Measurements from ENCODE around the gene FAM3B. TPM values are rescaled to one million over a fixed set of nuclear protein-coding genes. Genes with fewer than 3 reads are reported as not detected.

FAM3B gene
- total RNA-seq, 1 experiment from 2014 or later, result not detected

DNA sequence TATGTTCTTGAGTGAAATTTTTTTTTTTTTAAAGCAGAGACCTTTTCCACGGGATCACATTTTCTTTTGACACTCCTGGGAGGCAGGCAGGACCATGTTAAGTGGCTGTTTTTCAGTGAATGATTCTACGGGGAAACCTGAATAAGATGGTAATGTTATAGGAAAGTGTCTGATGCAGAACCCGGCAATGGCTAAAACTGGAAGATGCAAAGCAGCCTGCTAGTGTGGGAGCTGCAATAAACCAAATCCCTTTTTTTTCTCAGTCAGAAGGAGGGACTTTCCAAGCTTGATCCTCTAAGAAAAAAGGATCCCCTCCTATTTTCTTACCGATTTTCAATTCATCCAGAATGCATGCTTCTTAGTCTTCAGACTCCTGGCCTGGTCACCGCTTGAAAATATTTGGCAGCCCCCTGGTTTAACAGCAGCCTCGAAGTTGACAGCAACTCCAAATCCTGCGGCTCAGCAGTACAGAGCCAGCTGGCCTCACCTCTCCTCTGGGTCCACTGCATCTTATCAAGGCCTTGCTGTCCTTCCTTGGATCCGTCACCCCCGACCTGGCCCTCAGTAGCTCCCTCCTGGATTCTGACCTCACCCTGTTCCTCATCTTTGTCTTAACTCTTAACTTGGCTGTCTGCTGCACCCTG, 50.8 kb downstream of the FAM3B start:
- DNase-seq (ENCODE audit: extremely low read depth, low read depth), result no peak

DNA sequence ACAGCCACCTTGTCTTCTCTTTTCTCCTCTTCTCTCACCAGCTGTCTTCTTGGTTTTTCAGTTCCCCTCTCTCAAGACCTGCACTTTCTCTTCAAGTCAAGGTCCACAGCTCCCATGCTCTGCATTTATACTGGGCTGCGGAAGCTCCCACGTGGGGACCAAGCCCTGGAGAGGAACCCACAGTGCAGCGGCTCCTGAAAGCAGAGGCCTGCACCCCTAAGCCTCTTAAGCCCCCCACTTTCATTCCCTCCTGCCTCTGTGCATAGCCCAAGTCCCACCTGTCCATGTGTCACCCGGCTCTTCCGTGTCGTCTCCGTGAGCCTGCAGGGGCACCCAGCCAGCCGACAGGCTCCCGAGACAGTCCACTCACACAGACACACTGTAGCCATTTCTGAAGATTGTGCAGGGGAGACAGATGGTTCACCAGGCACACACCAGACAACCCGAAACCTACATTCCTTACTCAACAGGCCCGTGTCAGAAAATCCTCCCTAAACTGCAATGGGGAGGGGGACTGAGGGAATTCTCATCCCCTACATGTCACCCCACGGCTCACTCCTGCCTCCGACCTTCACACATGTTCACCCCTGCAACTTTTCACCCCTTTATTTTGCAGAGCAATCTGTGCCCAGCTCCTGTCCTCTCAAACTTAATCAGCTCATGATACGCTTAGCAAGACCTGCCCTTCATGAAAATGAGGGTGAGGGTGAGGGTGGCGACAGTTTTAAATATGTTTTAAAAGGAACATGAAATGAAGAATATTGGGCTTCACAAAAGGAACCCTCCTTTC, 51.5 kb downstream of the FAM3B start:
- no peak for DNase-seq (ENCODE audit: extremely low read depth, low read depth)

DNA sequence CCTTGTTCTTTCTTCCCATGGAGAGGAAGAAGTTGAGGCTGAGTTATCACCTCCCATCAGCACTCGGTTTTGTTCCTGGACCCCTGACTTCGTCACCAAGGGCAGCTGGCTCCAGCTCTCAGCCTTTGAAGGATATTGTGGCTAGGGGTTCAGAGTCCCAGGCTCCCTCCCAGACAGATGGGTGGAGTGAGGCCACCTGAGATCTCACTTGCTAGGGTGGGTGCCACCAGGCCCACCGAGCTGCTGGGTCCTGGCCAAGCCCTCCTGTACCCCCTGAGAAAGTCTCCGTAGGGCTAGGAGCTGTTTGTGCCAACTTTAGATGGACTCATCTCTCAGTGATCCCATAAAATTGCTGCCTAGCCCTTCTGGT, 52.1 kb downstream of the FAM3B start:
- DNase-seq (ENCODE audit: extremely low read depth, low read depth), result no peak

DNA sequence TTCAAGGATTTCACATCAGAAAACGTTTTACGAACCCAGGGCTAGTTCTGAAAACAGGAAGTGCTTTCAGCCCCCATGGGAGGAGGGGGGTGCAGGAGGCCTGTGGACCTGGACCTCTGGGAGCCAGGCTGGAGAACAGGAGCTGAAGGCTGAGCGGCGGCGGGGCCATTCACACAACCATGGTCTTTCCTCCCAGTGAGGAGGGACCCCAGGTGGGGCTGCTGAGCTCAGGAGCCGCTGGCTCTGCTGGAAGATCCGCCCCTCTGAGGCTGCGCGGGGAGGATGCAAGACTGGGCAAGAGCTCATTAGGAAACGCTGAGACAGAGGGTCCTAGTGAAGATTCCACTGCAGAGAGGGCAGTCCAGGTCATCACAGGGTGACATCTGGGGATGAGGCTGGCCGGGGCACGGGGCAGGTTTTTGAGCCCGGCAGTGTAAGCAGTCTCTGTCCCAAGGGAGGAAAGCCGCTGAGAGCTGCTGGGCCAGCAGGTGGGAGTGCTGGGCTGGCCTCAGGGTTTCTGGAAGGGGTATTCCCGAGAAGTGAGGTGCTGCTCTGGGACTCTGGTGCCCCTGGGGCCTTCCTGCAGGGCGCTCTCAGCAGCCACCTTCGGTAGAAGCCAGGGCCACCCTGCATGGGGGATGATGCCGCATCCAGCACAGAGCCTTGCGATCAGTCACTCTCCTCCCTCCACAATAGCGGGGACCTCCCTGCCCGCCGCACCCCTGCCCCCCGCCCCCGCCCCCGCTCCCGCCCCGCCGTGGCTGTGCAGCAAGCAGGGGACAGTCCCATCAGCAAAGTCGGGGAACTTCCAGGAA, 52.7 kb downstream of the FAM3B start:
- no peak for DNase-seq (ENCODE audit: extremely low read depth, low read depth)

DNA sequence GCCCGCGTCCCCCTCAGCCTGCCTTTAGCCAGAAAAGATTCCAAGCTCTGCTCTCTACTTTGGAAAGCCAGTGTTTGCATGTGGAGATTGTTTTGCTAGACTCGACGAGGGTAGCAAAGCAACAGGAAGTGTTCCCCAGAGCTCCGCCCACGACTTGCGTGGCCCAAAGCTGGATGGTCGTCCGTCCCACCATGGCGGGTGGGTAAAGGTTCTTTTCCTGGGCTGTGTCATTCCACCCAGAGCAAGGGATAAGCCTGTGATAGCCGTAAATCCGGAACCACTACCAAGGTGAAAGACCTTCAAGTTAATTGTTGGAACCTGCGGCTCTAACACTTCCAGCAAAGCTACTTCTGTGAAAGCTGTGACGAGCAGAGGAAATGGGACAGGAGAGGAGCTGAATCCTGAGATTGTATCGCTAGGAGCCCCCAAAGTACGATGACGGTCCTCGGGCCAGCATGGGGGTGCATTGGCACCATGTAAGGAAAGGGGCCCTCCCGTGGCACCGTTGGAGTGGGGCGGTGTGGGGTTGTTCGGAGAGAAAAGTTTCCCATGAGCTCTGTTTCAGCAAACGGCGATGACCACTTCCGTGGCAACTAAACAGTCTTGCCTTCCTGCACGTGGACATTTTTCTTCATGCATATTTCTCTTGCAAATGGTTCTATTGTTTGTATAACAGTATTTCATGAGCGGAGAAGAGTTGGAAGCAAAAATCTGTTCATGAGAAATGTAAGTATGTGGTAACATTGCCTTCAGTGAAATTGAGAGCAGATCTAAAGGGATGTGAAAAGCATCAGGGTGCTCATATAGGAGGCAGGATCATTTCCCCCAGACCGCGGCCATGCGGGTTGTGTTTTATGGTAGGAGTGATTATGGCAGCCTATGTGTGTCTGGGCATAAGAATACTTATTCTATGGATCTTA, 53.6 kb downstream of the FAM3B start:
- no peak for DNase-seq (ENCODE audit: extremely low read depth, low read depth)

DNA sequence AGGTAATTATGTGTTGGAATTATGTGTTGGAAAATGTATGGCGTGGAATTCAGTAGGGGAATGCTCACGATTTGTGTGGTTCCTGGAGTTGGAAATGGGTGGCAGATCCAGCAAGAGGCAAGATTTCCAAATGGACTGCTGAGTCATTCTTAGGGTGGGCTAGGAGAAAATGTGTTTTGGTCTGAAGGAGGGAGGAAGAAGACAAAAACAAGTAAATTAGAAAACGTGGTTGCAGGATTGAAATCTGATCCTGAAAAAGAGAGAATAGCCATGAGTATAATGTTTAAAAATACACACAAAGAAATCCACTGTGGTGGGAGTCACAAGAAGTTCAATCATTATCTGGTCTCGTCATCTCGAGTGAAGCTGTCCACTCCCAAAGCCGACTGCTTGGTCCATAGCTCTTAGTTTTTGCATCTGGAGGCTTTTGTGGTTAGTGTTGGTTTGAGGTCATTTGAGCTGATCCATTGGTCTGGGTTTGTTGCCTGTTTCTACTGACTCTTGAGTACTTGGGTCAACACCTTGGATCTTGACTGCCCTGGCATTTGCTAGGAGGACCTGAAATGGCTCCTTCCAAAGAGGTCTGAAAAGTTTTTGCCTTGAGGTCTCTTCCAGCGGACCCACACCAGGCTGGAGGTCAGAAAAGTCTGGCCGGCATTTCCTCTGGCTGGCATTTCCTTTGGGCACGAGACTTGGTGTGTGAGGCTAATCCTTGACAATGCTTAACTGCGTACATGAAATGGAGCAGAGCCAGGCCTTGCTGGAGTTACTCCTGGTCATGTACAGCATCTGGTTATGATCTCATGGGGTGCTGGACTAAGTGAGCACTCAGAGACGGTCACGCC, 54.5 kb downstream of the FAM3B start:
- no peak for DNase-seq (ENCODE audit: extremely low read depth, low read depth)

DNA sequence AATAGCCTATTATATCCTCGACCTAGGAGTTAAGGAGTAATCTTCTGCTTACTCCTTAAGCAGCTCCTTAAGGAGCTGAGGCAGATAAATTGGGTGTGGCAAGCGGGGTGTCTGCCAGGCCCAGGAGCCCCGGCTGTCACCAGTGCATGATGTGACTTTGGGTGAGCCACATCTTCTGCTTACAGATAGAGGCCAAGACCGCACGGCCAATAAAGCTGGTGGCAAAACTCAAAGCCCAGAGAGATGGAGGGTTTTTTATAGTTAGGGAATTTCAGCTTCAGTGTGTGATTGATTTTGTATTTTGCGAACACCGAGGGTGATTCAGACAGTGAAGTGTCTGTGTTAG, 55.1 kb downstream of the FAM3B start:
- no peak for DNase-seq (ENCODE audit: extremely low read depth, low read depth)

DNA sequence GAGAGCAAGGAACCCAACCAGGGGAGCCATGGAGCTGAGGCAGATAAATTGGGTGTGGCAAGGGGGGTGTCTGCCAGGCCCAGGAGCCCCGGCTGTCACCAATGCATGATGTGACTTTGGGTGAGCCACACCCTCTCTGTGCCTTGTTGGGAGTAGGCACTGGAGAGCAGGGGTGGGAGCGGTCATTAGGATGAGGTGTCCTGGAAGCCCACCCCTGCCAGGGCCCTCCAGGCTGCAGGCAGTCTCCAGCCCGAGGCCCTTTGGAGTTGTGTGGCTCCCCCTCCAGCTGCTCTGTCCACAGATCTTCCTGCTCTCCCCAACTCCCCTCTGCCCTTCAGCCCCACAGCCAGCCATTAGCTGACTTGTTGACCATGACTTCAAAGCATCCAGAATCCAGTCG, 56.7 kb downstream of the FAM3B start:
- DNase-seq (ENCODE audit: extremely low read depth, low read depth), result no peak

DNA sequence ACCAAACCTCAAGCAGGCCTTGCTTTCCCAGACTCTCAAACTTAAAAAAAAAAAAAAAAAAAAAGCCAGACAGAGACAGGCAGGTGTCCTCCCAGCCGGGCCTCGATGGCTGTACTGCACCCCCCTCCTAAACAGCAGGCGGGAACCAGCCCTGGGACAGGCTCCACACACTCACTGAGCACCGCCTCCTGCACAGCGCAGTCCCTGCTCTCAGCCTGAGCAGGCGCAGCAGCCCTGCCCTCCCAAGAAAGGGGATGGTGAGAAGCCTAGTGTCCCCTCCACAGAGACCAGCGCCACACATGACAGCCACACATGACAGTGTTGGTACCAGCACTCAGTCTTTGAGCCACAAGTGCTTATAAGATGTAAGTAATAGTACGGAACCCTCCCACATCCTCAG, 57.2 kb downstream of the FAM3B start:
- no peak for DNase-seq (ENCODE audit: extremely low read depth, low read depth)

DNA sequence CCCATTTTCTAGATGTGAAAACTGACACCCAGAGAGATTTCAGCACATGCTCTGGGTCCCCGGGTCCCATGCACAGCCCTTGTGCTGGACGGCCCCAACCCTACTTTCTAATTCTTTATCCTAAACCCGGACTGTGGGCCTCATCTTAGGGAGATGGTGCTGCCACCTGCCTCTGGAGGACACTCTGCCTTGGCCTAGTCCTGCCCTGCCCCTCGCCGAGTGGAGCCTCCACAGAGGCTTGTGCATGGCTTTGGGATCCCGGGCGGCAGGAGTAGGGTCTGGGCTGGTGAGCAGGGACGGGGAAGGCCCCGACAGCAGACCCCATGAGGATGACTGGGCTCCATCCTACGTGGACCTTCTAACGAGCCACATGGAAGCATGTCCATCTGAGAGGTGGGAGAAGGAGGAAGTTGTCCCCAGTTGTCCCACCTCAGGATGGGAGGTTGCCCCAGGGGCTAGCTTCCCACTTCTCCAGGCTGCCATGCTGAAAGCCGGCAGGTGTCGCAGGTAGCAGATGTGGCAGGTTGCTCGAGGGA, 57.6 kb downstream of the FAM3B start:
- no peak for DNase-seq (ENCODE audit: extremely low read depth, low read depth)

DNA sequence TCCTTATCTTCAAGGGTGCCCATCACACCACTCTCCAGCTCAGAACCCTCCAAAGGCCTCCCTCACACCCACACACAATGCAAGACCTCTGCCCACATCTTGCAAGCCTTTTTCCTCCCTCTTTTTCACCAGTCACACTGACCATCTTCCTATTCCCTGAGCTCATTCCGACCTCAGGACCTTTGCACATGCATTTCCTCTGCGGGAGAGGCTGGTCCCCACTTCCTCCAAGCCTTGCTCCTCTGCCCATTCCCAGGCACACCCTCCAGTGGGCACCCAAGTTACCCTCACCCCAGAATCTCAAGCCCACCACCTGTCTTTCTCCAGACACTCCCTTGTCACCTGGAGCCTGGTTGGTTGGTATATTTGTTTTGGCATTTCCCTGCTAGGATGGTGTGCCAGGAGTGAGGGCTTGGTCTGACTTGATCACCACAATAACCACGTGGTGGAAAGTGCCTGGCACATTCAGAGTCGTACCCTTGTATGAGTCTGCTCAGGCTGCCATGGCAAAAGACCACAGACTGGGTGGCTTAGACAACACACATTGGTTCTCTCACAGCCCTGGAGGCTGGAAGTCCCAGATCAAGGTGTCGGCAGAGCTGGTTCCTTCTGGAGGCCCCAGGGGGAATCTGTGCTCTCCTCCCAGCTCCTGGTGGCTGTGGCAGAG, 58.4 kb downstream of the FAM3B start:
- DNase-seq (ENCODE audit: extremely low read depth, low read depth), result no peak

DNA sequence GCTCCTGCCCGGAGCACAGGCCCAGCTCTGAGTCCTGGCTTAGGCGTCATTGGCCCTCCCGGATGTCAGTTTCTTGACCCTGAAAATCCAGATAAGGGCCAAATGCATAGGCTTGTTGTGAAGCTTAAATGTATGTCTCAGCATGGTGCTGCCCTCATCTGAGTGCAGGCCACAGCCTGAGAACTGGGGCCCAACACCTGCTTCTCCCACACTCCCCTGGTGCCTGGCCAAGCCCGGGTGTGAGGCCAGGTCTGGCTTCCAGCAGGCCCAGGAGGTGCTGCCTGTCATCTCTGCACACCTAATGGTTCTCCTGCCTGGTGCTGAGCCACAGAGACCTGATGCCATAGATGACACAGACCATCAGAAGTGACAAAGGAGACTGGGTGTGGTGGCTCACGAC, 59.3 kb downstream of the FAM3B start:
- no peak for DNase-seq (ENCODE audit: extremely low read depth, low read depth)

DNA sequence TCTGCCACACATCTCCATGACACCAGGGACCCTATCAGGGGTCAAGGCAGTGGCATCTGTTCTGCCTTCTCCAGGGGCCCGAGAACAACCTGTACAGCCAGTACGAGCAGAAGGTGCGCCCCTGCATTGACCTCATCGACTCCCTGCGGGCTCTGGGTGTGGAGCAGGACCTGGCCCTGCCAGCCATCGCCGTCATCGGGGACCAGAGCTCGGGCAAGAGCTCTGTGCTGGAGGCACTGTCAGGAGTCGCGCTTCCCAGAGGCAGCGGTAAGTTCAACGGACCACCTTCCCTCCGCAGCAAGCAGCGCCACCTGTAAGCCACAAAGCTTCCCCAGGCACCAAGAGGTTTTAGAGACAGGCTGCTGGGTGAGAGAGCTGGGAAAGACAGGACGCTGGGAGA, 61.1 kb downstream of the FAM3B start:
- no peak for DNase-seq (ENCODE audit: extremely low read depth, low read depth)

DNA sequence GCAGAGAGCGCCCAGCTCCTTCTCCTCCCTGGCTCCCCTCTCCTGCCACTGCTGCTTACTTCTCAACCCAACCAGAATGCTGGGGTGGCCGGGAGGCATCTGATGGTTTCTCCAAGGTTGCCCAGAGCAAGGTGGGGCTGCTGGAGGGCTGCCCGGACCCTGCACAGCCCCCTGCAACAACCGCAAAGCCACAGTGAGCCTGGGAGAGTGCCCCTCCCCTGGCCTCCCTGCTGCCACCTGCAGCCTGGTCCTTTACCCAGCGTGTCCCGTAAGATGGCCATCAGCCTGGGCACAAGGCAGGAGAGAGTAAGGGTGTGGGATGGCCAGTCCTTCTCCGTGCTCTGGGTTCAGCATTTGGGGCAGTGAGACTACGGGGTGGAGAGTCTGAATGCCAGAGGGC, 62.2 kb downstream of the FAM3B start:
- DNase-seq (ENCODE audit: extremely low read depth, low read depth), result no peak

DNA sequence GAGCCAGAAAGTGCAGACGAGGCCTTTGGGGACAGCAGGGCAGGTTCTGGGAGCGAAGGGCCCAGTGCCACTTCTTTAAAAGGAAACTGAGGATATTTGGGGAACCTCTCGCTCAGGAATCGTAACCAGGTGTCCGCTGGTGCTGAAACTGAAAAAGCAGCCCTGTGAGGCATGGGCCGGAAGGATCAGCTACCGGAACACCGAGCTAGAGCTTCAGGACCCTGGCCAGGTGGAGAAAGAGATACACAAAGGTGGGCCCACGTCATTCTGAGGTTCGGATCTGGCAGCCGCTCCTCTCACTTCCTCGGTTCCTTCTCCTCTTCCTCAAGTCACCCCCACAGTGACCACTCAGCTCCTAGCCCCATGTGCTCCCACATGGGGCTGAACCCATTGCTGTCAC, 63.3 kb downstream of the FAM3B start:
- no peak for DNase-seq (ENCODE audit: extremely low read depth, low read depth)

DNA sequence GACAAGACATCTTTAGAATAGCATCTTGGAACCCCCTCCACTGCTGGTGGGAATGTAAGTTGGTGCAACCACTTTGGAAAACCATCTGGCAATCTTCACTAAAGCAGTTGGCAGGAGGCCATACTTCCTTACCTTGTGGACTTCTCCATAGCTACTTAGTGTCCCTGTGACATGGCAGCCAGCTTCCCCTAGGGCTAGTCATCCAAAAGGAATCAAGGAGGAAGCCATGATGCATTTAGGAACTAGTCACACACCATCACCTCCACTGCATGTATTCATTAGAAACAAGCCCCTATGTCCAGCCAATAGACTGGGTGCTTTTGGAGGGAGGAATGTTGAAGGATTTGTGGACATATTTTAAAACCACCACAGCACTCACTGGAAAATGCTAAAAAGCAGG, 65.1 kb downstream of the FAM3B start:
- DNase-seq (ENCODE audit: extremely low read depth, low read depth), result no peak

DNA sequence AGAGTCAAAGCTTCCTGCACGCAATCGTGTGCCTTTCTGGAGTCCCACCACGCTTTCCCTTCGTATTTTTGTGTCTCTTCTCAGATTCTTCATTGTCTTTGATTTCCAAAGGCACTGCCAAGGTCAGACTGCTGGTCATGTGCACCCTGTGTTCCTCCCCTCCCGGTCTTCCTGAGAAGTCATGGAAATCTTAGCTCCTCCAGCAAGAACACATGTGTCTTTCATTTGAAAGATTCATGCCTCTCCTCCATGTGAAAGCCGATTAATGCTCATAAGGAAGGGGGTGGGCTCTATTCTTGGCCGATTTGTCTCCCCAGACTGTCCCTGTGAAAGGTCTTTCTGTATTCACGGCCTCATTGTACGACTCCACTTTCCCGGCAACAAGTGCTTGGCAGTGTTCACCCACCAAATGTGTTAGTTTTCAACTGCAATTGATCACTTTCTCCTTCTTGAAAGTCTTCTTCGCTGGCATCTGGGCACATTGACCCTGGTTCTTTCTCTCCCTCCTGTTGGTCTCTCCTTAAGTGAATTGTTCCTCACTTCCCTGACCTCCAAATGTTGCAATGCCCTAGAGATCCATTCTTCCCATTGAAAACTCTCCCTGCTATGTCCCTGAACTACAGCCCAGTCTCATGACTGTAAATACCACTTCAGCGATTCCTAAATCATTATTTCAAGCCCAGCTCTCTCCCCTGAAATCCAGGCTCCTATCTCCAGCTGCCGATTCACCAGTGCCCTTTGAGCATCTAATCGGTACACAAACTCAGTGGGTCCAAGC, 70.6 kb downstream of the FAM3B start:
- DNase-seq (ENCODE audit: extremely low read depth, low read depth), result no peak

DNA sequence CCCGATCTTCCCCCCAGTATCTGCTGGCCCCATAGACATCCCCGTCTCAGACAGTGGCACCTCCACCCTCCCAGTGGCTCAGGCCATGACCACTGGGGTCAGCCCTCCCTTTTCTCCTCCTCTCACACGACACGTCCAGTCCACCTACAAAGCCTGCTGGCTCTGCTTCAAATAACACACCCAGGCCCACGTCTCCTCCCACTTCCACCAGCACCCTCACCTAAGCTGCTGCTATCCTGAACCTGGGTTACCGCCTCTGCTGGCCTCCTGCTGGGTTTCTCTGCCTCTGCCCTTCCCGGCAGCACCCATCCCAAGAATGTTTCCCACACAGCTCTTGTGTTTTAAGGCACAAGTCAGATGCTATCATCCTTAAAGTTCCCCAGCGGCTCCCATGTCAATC, 71.2 kb downstream of the FAM3B start:
- DNase-seq (ENCODE audit: extremely low read depth, low read depth), result no peak

Measured in NCI-H460 (cell line).